A673 (cell line): ENCODE results near the gene SLC48A1. TPM values are rescaled to one million over a fixed set of nuclear protein-coding genes. Genes with fewer than 3 reads are reported as not detected.
A peak's percentile ranks its signal among the peaks of the same experiment; 100 is the strongest.

Experiments used
- BruUV-seq: library from RNA; stranded (reverse); fragments of 400-500 nt; replicated peaks from 2 replicates; lab custom pipeline; 2021; lab: Mats Ljungman, UMichigan
- CTCF ChIA-PET: fragments of 300-600 bp; sonication (Branson Sonifier 250); formaldehyde crosslinking; loops from one replicate; lab custom pipeline; 2022; ENCODE audit warnings: antibody characterized with exemption; lab: Charles Lee
- POLR2A ChIA-PET: fragments of 300-600 bp; sonication (Branson Sonifier 250); formaldehyde crosslinking; loops from one replicate; lab custom pipeline; 2022; ENCODE audit warnings: antibody characterized with exemption; ENCODE audit not compliant: low non-redundant PET; lab: Charles Lee
- DNase-seq: peaks from one replicate; pipeline ENCODE4 v3.0.0-alpha.2; 2015; ENCODE audit warnings: low spot score
- H3K27ac ChIP-seq: fragments of 200-600 bp; sonication (generic); 2 replicates; pipeline ENCODE4 v1.5.1; 2016; ENCODE audit warnings: mixed run types, low read depth, mild to moderate bottlenecking, mixed read lengths, antibody characterized with exemption, low read length; ENCODE audit not compliant: poor library complexity, severe bottlenecking
- H3K27me3 ChIP-seq: fragments of 200-600 bp; sonication (generic); replicated peaks from 2 replicates; pipeline ENCODE4 v1.6.1; 2017; ENCODE audit warnings: mixed run types, low read depth, mild to moderate bottlenecking, mixed read lengths, antibody characterized with exemption, low read length; ENCODE audit not compliant: insufficient read depth, poor library complexity
- H3K36me3 ChIP-seq: fragments of 200-600 bp; sonication (generic); 2 replicates; pipeline ENCODE4 v1.6.1; 2016; ENCODE audit warnings: mixed run types, mild to moderate bottlenecking, mixed read lengths, antibody characterized with exemption, low read length; ENCODE audit not compliant: insufficient read depth, poor library complexity, severe bottlenecking
- H3K4me1 ChIP-seq: fragments of 200-600 bp; sonication (generic); 2 replicates; pipeline ENCODE4 v1.6.1; 2017; ENCODE audit warnings: mixed run types, mild to moderate bottlenecking, mixed read lengths, antibody characterized with exemption, low read length; ENCODE audit not compliant: insufficient read depth, poor library complexity, severe bottlenecking
- H3K4me3 ChIP-seq: fragments of 200-600 bp; sonication (generic); 2 replicates; pipeline ENCODE4 v1.5.1; 2016; ENCODE audit warnings: low read depth, mixed run types, mild to moderate bottlenecking, mixed read lengths, low read length; ENCODE audit not compliant: poor library complexity, severe bottlenecking
- H3K9me3 ChIP-seq: fragments of 200-600 bp; sonication (generic); 2 replicates; pipeline ENCODE4 v1.6.1; 2016; ENCODE audit warnings: mixed run types, low read depth, mild to moderate bottlenecking, mixed read lengths, antibody characterized with exemption, low read length; ENCODE audit not compliant: poor library complexity, severe bottlenecking
- EZH2 ChIP-seq: fragments of 200-600 bp; sonication (generic); IDR thresholded peaks from 2 replicates; pipeline ENCODE4 v1.6.1; 2017; ENCODE audit warnings: borderline replicate concordance, low read depth, mild to moderate bottlenecking, mixed read lengths, antibody characterized with exemption, low read length; ENCODE audit not compliant: poor library complexity, severe bottlenecking
- intact Hi-C: fragments of 100-400 bp; cut with micrococcal nuclease; formaldehyde crosslinking; loops from one replicate; pipeline ENCODE4 v1.10.0; 2022; ENCODE audit not compliant: unreplicated experiment
- total RNA-seq: library from RNA; stranded (reverse); gene quantifications from 2 replicates; pipeline ENCODE4 v1.2.3, GENCODE V29; 2021
- TF ChIP-seq, protein P1 (sequence below): fragments of 300-800, 200-600 bp; sonication (generic); conservative IDR thresholded peaks from 2 replicates; pipeline ENCODE4 v1.5.1; 2017; ENCODE audit warnings: low read depth, mild to moderate bottlenecking, antibody characterized with exemption, low read length, moderate library complexity, mixed read lengths

Gene SLC48A1
- total RNA-seq, 1 experiment from 2014 or later, result 39.3 TPM

DNA sequence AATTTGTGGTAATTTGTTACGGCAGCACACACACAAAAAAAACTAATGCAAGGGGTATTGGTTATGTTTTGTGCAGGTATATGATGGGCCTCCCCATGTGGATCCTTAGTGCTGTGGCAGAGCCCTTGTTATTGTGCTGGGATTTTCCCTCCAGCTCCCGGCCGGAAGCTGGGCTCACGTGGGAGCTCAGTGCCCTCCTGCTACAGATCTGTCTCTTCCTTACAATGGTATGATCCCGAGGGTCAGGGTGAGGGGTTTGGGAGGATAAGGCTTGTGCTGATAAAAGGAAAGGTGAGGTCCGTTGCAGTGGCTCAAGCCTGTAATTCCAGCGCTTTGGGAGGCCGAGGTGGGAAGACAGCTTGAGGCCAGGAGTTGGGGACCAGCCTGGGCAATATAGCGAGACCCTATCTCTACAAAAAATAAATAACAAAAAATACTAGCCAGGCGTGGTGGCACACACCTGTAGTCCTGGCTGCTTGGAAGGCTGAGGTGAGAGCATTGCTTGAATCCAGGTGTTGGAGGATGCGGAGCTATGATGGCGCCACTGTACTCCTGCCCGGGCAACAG is 861 bp upstream of the SLC48A1 start:
- Histone ChIP-seq H3K9me3 (no peaks in the 10 kb centered on the region), H3K27ac (no peak overlapping the region), H3K36me3 (no peaks in the 10 kb centered on the region), H3K27me3 (no peaks in the 10 kb centered on the region), H3K4me1 (peaks cover 56% of the 10 kb centered on the region), H3K4me3 (no peak overlapping the region)
- TF ChIP-seq EZH2, result no peak
- TF ChIP-seq, protein P1, sequence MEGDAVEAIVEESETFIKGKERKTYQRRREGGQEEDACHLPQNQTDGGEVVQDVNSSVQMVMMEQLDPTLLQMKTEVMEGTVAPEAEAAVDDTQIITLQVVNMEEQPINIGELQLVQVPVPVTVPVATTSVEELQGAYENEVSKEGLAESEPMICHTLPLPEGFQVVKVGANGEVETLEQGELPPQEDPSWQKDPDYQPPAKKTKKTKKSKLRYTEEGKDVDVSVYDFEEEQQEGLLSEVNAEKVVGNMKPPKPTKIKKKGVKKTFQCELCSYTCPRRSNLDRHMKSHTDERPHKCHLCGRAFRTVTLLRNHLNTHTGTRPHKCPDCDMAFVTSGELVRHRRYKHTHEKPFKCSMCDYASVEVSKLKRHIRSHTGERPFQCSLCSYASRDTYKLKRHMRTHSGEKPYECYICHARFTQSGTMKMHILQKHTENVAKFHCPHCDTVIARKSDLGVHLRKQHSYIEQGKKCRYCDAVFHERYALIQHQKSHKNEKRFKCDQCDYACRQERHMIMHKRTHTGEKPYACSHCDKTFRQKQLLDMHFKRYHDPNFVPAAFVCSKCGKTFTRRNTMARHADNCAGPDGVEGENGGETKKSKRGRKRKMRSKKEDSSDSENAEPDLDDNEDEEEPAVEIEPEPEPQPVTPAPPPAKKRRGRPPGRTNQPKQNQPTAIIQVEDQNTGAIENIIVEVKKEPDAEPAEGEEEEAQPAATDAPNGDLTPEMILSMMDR, result no peak
- ChIA-PET POLR2A (interaction anchor here (0.6 kb wide), 1 partner anchor 17 kb away, joined by 3 read pairs; no protein-coding TSS in a partner anchor), CTCF (interaction anchor here (0.6 to 2.4 kb wide), 5 partner anchors 8 to 66 kb away, joined by 4 to 10 read pairs (median 4); no protein-coding TSS in a partner anchor)
- no peak for DNase-seq
- intact Hi-C loops, result no loop called here
- no TSS peak for BruUV-seq

DNA sequence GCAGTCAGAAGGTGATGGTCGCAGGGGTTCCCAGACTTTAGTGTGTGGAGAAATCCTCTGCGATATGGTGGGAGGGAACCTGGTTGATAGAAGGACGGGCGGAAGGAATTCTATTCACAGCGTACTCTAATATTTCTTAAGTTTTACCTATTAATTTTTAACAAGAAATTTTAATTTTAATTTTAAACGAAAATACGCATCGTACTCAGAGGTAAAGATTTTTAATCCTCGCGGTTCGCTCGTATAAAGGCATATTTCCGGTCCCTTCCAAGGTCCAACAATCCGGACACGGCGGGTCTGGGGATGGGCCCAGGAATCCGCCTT is 338 bp upstream of the SLC48A1 start:
- H3K9me3 ChIP-seq, result no peaks in the 10 kb centered on the region
- peaks cover 61% of the 10 kb centered on the region for H3K4me1 ChIP-seq
- H3K4me3 ChIP-seq, result peak overlapping the region; percentile 88
- BruUV-seq, result no TSS peak
- POLR2A ChIA-PET, result interaction anchor here (0.6 kb wide), 1 partner anchor 17 kb away, joined by 3 read pairs; no protein-coding TSS in a partner anchor
- H3K36me3 ChIP-seq, result no peaks in the 10 kb centered on the region
- CTCF ChIA-PET, result interaction anchor here (0.6 to 2.4 kb wide), 5 partner anchors 7 to 65 kb away, joined by 4 to 10 read pairs (median 4); no protein-coding TSS in a partner anchor
- H3K27me3 ChIP-seq, result no peaks in the 10 kb centered on the region
- TF ChIP-seq, protein P1, result no peak; the same call in 1 of the 2 replicates
- no peak for TF ChIP-seq EZH2
- intact Hi-C loops, result no loop called here
- no peak overlapping the region for H3K27ac ChIP-seq
- no peak for DNase-seq

DNA sequence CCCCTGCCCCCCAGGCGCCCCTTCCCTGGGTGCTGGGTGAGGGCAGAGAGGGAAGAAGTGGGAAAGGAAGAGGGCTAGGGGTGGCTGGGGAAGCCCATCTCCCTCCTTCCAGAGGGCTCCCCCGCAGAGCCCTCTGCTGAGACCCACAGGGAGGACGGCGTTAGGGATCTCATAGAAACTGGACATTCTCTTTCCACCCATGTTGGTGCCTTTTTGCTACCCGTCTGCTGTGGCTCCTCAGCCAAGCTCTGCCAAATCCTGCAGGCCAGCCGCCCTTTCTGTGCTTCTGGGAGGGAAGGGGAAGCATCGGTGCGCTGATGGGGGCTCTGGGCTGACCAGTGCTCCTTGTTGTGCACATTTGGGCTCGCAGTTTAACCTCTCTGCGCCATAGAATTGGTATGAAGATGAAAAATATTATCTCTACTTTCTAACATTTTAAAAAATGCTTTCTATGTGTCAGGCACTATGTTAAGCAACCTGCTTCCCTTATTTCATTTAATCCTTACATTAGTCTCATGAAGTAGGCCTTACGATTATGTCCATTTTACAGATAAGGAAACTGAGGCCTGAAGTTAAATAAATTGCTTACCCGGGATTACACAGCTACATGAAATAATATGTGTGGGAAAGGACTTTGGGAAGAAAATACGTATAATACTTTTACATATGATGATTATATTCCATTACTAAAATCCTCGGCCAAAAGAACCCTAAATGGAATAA is 981 bp downstream of the SLC48A1 start:
- peak overlapping the region; percentile 88 for H3K4me3 ChIP-seq
- H3K36me3 ChIP-seq, result no peaks in the 10 kb centered on the region
- intact Hi-C loops, result no loop called here
- H3K9me3 ChIP-seq, result no peaks in the 10 kb centered on the region
- H3K4me1 ChIP-seq, result peaks cover 57% of the 10 kb centered on the region
- CTCF ChIA-PET, result interaction anchor here (2.4 kb wide), 1 partner anchor 64 kb away, joined by 10 read pairs; no protein-coding TSS in a partner anchor
- POLR2A ChIA-PET, result no interaction called here
- no peaks in the 10 kb centered on the region for H3K27me3 ChIP-seq
- H3K27ac ChIP-seq, result peak overlapping the region; percentile 77
- TF ChIP-seq, protein P1, result peak; percentile 7; the same call in 1 of the 2 replicates
- no peak for TF ChIP-seq EZH2
- BruUV-seq, result TSS peak; percentile 76
- no peak for DNase-seq
